Mesenchymal stem cell (in vitro differentiated cells and primary cell): ENCODE results near the gene ARHGAP6.

ENCODE experiments used
- DNase-seq: peaks from one replicate; pipeline ENCODE4 v3.0.0-alpha.2; 2013
- H2AFZ ChIP-seq: one replicate; pipeline ENCODE4 v1.6.1; 2013; ENCODE audit warnings: low read depth, mild to moderate bottlenecking, control low read depth, inconsistent platforms, low read length, moderate library complexity
- H2AK5ac ChIP-seq: 2 replicates; pipeline ENCODE4 v1.6.1; 2013; ENCODE audit warnings: low read length, moderate library complexity, mild to moderate bottlenecking, inconsistent platforms; ENCODE audit not compliant: severe bottlenecking
- H2BK120ac ChIP-seq: one replicate; pipeline ENCODE4 v1.6.1; 2013; ENCODE audit warnings: low read depth, mild to moderate bottlenecking, inconsistent platforms, low read length, moderate library complexity
- H2BK12ac ChIP-seq, 2 experiments: one replicate each; pipeline ENCODE4 v1.6.1; 2013; ENCODE audit warnings: inconsistent platforms in 2 of 2, low read length in 2 of 2, mild to moderate bottlenecking in 2 of 2, moderate library complexity in 2 of 2, control low read depth in 1 of 2
- H2BK15ac ChIP-seq: one replicate; pipeline ENCODE4 v1.6.1; 2013; ENCODE audit warnings: mild to moderate bottlenecking, low read depth, inconsistent platforms; ENCODE audit not compliant: poor library complexity, severe bottlenecking
- H2BK5ac ChIP-seq: 2 replicates; pipeline ENCODE4 v1.6.1; 2013; ENCODE audit warnings: low read depth, mild to moderate bottlenecking, low read length, control low read depth, inconsistent platforms; ENCODE audit not compliant: poor library complexity, severe bottlenecking
- H3K14ac ChIP-seq, 2 experiments: one replicate each; pipeline ENCODE4 v1.6.1; 2013; ENCODE audit warnings: inconsistent platforms in 2 of 2, low read length in 2 of 2, control low read depth in 1 of 2, mild to moderate bottlenecking in 1 of 2, moderate library complexity in 1 of 2
- H3K18ac ChIP-seq, 2 experiments: one replicate each; pipeline ENCODE4 v1.6.1; 2013; ENCODE audit warnings: inconsistent platforms in 2 of 2, low read length in 2 of 2, control low read depth in 1 of 2, low read depth in 1 of 2, mild to moderate bottlenecking in 1 of 2
- H3K23ac ChIP-seq, 2 experiments: one replicate each; pipeline ENCODE4 v1.6.1; 2013; ENCODE audit warnings: inconsistent platforms in 2 of 2, low read length in 2 of 2, mild to moderate bottlenecking in 2 of 2, moderate library complexity in 2 of 2, control low read depth in 1 of 2
- H3K27ac ChIP-seq: 2 replicates; pipeline ENCODE4 v1.5.1; 2013; ENCODE audit warnings: mild to moderate bottlenecking, moderate library complexity, low read length, control low read depth, inconsistent platforms; ENCODE audit not compliant: poor library complexity, severe bottlenecking
- H3K27me3 ChIP-seq, 2 experiments: 2 replicates each; pipeline versions ENCODE4 v1.6.1 to v1.7.0; 2013; ENCODE audit warnings: low read length in 2 of 2, mild to moderate bottlenecking in 2 of 2, moderate library complexity in 2 of 2, control low read depth in 1 of 2, inconsistent platforms in 1 of 2; ENCODE audit not compliant: control insufficient read depth in 1 of 2, insufficient read depth in 1 of 2
- H3K36me3 ChIP-seq, 2 experiments: 2 replicates each; pipeline versions ENCODE4 v1.6.1 to v1.7.0; 2013; ENCODE audit warnings: low read length in 2 of 2, control low read depth in 1 of 2, inconsistent platforms in 1 of 2, low read depth in 1 of 2, mild to moderate bottlenecking in 1 of 2; ENCODE audit not compliant: insufficient read depth in 2 of 2, control insufficient read depth in 1 of 2
- H3K4ac ChIP-seq, 2 experiments: one replicate each; pipeline ENCODE4 v1.6.1; 2013; ENCODE audit warnings: inconsistent platforms in 2 of 2, low read length in 2 of 2, mild to moderate bottlenecking in 2 of 2, moderate library complexity in 2 of 2, control low read depth in 1 of 2, low read depth in 1 of 2
- H3K4me1 ChIP-seq: 2 replicates; pipeline ENCODE4 v1.6.1; 2013; ENCODE audit warnings: low read depth, low read length, control low read depth; ENCODE audit not compliant: control insufficient read depth, insufficient read depth
- H3K4me2 ChIP-seq: 2 replicates; pipeline ENCODE4 v1.6.1; 2013; ENCODE audit warnings: low read length, mild to moderate bottlenecking, inconsistent platforms; ENCODE audit not compliant: poor library complexity, severe bottlenecking
- H3K4me3 ChIP-seq, 2 experiments: 2 replicates each; pipeline versions ENCODE4 v1.5.1 to v1.7.0; 2013; ENCODE audit warnings: low read length in 2 of 2, mild to moderate bottlenecking in 2 of 2, control low read depth in 1 of 2, low read depth in 1 of 2; ENCODE audit not compliant: insufficient read depth in 1 of 2
- H3K79me1 ChIP-seq: replicated peaks from 2 replicates; pipeline ENCODE4 v1.6.1; 2013; ENCODE audit warnings: mild to moderate bottlenecking, control low read depth, low read length, inconsistent platforms; ENCODE audit not compliant: poor library complexity, severe bottlenecking
- H3K9ac ChIP-seq: 2 replicates; pipeline ENCODE4 v1.7.0; 2013; ENCODE audit warnings: mild to moderate bottlenecking, low read length, moderate library complexity
- H3K9me3 ChIP-seq: 2 replicates; pipeline ENCODE4 v1.7.0; 2013; ENCODE audit warnings: mild to moderate bottlenecking, low read length; ENCODE audit not compliant: control insufficient read depth
- H4K8ac ChIP-seq: one replicate; pipeline ENCODE4 v1.6.1; 2013; ENCODE audit warnings: inconsistent platforms, mild to moderate bottlenecking, low read length, moderate library complexity
- H4K91ac ChIP-seq: one replicate; pipeline ENCODE4 v1.6.1; 2013; ENCODE audit warnings: mild to moderate bottlenecking, low read length, inconsistent platforms
- WGBS: methylation state at CpG from one replicate; pipeline ENCODE4 v1.1.7; 2013; ENCODE audit warnings: mixed read lengths; 5-methylcytosine and 5-hydroxymethylcytosine counted together

The ARHGAP6 gene

GRCh38 chrX:11421805-11422524 is 243.8 kb downstream of the ARHGAP6 start:
- Histone ChIP-seq H2AK5ac (no peak overlapping the region), H2BK120ac (no peak overlapping the region), H3K4me1 (peaks cover under 1% of the 10 kb centered on the region), H2AFZ (no peak overlapping the region), H3K9ac (peak overlapping the region; percentile 26), H3K9me3 (no peaks in the 10 kb centered on the region), H3K18ac (no peak overlapping the region), H3K23ac (no peak overlapping the region), H2BK15ac (peak overlapping the region; percentile 23), H2BK12ac (no peak overlapping the region), H2BK5ac (no peak overlapping the region), H3K36me3 (no peaks in the 10 kb centered on the region), H3K4me2 (no peak overlapping the region), H3K27me3 (no peaks in the 10 kb centered on the region), H3K14ac (no peak overlapping the region), H3K27ac (no peak overlapping the region), H4K91ac (no peak overlapping the region), H4K8ac (no peak overlapping the region), H3K4ac (no peak overlapping the region), H3K4me3 (no peak overlapping the region), H3K79me1 (no peaks in the 10 kb centered on the region)
- no peak for DNase-seq
- 90% methylated on average over 2 of the region's 5 CpGs for WGBS

GRCh38 chrX:11420851-11421250 is 244.9 kb downstream of the ARHGAP6 start:
- DNase-seq = no peak
- Histone ChIP-seq H3K36me3 (no peaks in the 10 kb centered on the region), H3K4me3 (no peak overlapping the region)

GRCh38 chrX:11419102-11419501 is 246.6 kb downstream of the ARHGAP6 start:
- Histone ChIP-seq H3K18ac (no peak overlapping the region), H3K4me2 (no peak overlapping the region), H2BK15ac (no peak overlapping the region), H4K91ac (no peak overlapping the region), H2BK120ac (no peak overlapping the region), H3K14ac (no peak overlapping the region), H2BK5ac (no peak overlapping the region), H3K36me3 (no peaks in the 10 kb centered on the region), H3K9ac (no peak overlapping the region), H3K23ac (no peak overlapping the region), H2AK5ac (no peak overlapping the region), H2AFZ (no peak overlapping the region), H2BK12ac (no peak overlapping the region), H3K4me3 (no peak overlapping the region), H3K4ac (no peak overlapping the region), H3K27me3 (no peaks in the 10 kb centered on the region), H3K27ac (no peak overlapping the region), H4K8ac (no peak overlapping the region), H3K9me3 (no peaks in the 10 kb centered on the region), H3K4me1 (no peaks in the 10 kb centered on the region), H3K79me1 (no peaks in the 10 kb centered on the region)
- no peak for DNase-seq
- WGBS = 37% methylated on average over 4 of the region's 6 CpGs

More at GRCh38 chrX:11420851-11421250, 244.9 kb downstream of the ARHGAP6 start:
- Histone ChIP-seq H3K14ac (no peak overlapping the region), H3K27me3 (no peaks in the 10 kb centered on the region), H3K27ac (no peak overlapping the region), H3K18ac (no peak overlapping the region), H2AK5ac (no peak overlapping the region), H3K9me3 (no peaks in the 10 kb centered on the region), H2AFZ (no peak overlapping the region), H3K4me1 (no peaks in the 10 kb centered on the region), H3K9ac (no peak overlapping the region), H3K4ac (no peak overlapping the region), H2BK5ac (no peak overlapping the region), H4K8ac (no peak overlapping the region), H3K79me1 (no peaks in the 10 kb centered on the region), H2BK120ac (no peak overlapping the region), H2BK12ac (no peak overlapping the region), H3K23ac (no peak overlapping the region), H3K4me2 (no peak overlapping the region), H2BK15ac (no peak overlapping the region), H4K91ac (no peak overlapping the region)
- WGBS = 83% methylated on average over 3 of the region's 4 CpGs

- Histone ChIP-seq H3K4ac (no peak overlapping the region), H3K4me2 (no peak overlapping the region), H3K27ac (no peak overlapping the region), H3K9me3 (no peaks in the 10 kb centered on the region), H3K79me1 (no peaks in the 10 kb centered on the region), H3K27me3 (no peaks in the 10 kb centered on the region), H3K14ac (no peak overlapping the region), H2BK5ac (no peak overlapping the region), H4K91ac (no peak overlapping the region), H4K8ac (no peak overlapping the region), H3K36me3 (no peaks in the 10 kb centered on the region), H3K9ac (no peak overlapping the region), H2BK15ac (no peak overlapping the region), H2BK120ac (no peak overlapping the region), H3K4me1 (no peaks in the 10 kb centered on the region), H2AK5ac (no peak overlapping the region), H3K4me3 (no peak overlapping the region), H2BK12ac (no peak overlapping the region), H2AFZ (no peak overlapping the region), H3K18ac (no peak overlapping the region), H3K23ac (no peak overlapping the region)
- WGBS = 95% methylated on average over 10 of the region's 13 CpGs
- no peak for DNase-seq
These were observed 249.1 kb downstream of the ARHGAP6 start for GRCh38 chrX:11416600-11416999.
